Heart right ventricle (tissue), 16 donors: ENCODE data around the gene PHLDB2. TPM values are rescaled to one million over a fixed set of nuclear protein-coding genes. Genes with fewer than 3 reads are reported as not detected.

Experiments
- ATAC-seq, 8 donors: fragments of 200-7000 bp; cut with Tn5 transposase; one replicate each; pipeline ENCODE4 v1.9.1; 2020; ENCODE audit warnings: mild to moderate bottlenecking in 8 of 8, moderate library complexity in 8 of 8, moderate number of reproducible peaks in 1 of 8
- DNase-seq, 2 donors: peaks; one replicate each; pipeline ENCODE4 v3.0.0-alpha.2; 2020
- H3K27ac ChIP-seq, 10 donors: fragments of 200-600 bp; sonication (generic) in 2 of 10; one replicate each; pipeline versions ENCODE4 v1.5.0 to v1.8.0; 2020 to 2022; ENCODE audit warnings: mild to moderate bottlenecking in 3 of 10
- H3K27me3 ChIP-seq, 7 donors: fragments of 200-600 bp; one replicate each; pipeline ENCODE4 v1.8.0; 2021 to 2022; ENCODE audit warnings: mild to moderate bottlenecking in 2 of 7
- H3K36me3 ChIP-seq, 9 donors: fragments of 200-600 bp; sonication (generic) in 1 of 9; one replicate each; pipeline versions ENCODE4 v1.5.0 to v1.8.0; 2020 to 2022; ENCODE audit warnings: mild to moderate bottlenecking in 2 of 9
- H3K4me1 ChIP-seq, 9 donors: fragments of 200-600 bp; sonication (generic) in 1 of 9; one replicate each; pipeline versions ENCODE4 v1.5.0 to v1.8.0; 2020 to 2022; ENCODE audit warnings: mild to moderate bottlenecking in 4 of 9
- H3K4me3 ChIP-seq, 10 donors: fragments of 200-600 bp; sonication (generic) in 2 of 10; one replicate each; pipeline versions ENCODE4 v1.5.0 to v1.8.0; 2020 to 2022; ENCODE audit warnings: mild to moderate bottlenecking in 7 of 10, moderate library complexity in 2 of 10
- H3K9me3 ChIP-seq, 11 donors: fragments of 200-600 bp in 10 of 11; sonication (generic) in 2 of 11; one replicate each; pipeline versions ENCODE4 v1.5.0 to v1.8.0; 2013 to 2022; ENCODE audit warnings: mild to moderate bottlenecking in 2 of 11, control low read depth in 1 of 11, moderate library complexity in 1 of 11
- CTCF ChIP-seq, 9 donors: fragments of 200-600 bp; sonication (generic) in 2 of 9; IDR thresholded peaks; one replicate each; pipeline versions ENCODE4 v1.5.0 to v1.8.0; 2021 to 2022; ENCODE audit warnings: antibody characterized with exemption in 9 of 9, mild to moderate bottlenecking in 5 of 9, moderate library complexity in 1 of 9
- WGBS, 2 donors: extraction: QIAGEN DNeasy Blood & Tissue Kit; methylation state at CpG; one replicate each; pipeline ENCODE4 v1.1.7; 2013; ENCODE audit warnings: inconsistent platforms in 1 of 2; 5-methylcytosine and 5-hydroxymethylcytosine counted together
- intact Hi-C, 10 donors: fragments of 100-400 bp; cut with DNase I; formaldehyde crosslinking; loops; one replicate each; pipeline versions ENCODE4 v1.11.1 to v1.14.2; 2022
- polyA plus RNA-seq, 2 donors: library from polyadenylated mRNA; stranded (reverse); fragments of 200-250 nt; gene quantifications; one replicate each; pipeline ENCODE4 v1.2.3, GENCODE V29; 2013
- total RNA-seq, 10 donors: library from RNA; stranded (reverse); fragmentation: NEBNext Ultra II Directional in 3 of 10; extraction: Animal tissue kit (Norgen Biotek cat#: 25700) in 3 of 10; gene quantifications; one replicate each; pipeline versions ENCODE4 v1.2.1 to v1.2.4, GENCODE V29; 2021 to 2023
- donor health status: Arrhythmogenic right ventricular cardiomyopathy.
- donor health status: ischemic (EF 13 %, LVEDD 7.1; RV severe dilation, severe dysfunction).
- donor health status: healthy with polysubstance abuse.
- donor health status: DM: no; HTN: yes; CAD: no.
- donor health status: DM: no; HTN: no; CAD: no.
- donor health status: ischemic (EF 25% LVEDD 6.9; RV normal size, moderate dysfunction).
- donor health status: ischemic (EF 25% LVEDD 5.7; RV mildly dilated, moderate dysfunction).
- donor health status: healthy.
- donor health status: DM: yes; HTN: yes; CAD: no.
- donor health status: Ischemic cardiomyopathy.
- donor health status: ischemic (EF 35%, LVEDD 5.7; RV mildly dilated, moderate dysfunction).
- donor health status: nonischemic (EF 11% LVEDD 7.7; RV severe dilation, severe dysfunction).
- donor health status: DM: yes; HTN: yes; CAD: no.
- donor health status: PGD.
- donor health status: ischemic (EF 29% LVEDD 5.4; RV normal size, mild dysfunction).
- donor health status: nonischemic (EF 23%, LVEDD 6.1; RV moderate dilation, normal function).

The PHLDB2 gene
- total and polyA plus RNA-seq, 12 donors, result 33.4 to 293 (median 174) TPM

- TF ChIP-seq CTCF (IDR thresholded peaks at IDR 0.05), result no peak
- intact Hi-C loops, result loop anchor here in 1 of 10 donors (5.0 kb wide), 1 partner anchor 36 kb away; no protein-coding TSS in a partner anchor
- H3K4me1 ChIP-seq, result peaks cover 0 to 33% (median 20%) of the 10 kb centered on the region in 9 donors
- H3K27me3 ChIP-seq, result no peaks in the 10 kb centered on the region
- no peaks in the 10 kb centered on the region for H3K9me3 ChIP-seq
- no peak for DNase-seq
- ATAC-seq, result no peak
- 75 to 80% methylated on average over 2 of the region's 2 CpGs for WGBS, 2 donors
- H3K27ac ChIP-seq, result no peak overlapping the region
- no peak overlapping the region for H3K4me3 ChIP-seq
- H3K36me3 ChIP-seq, result peaks cover 0 to 45% (median 11%) of the 10 kb centered on the region in 9 donors
Observed at GRCh38 chr3:111976254-111976653, 117.2 kb downstream of the PHLDB2 start.

GRCh38 chr3:111978583-111979433, 119.7 kb downstream of the PHLDB2 start, which contains the start of gene ABHD10:
ABHD10 (plus strand) TSS chr3:111979026; CDS start chr3:111979062, 36 bp downstream.
- DNase-seq, result peak; percentile 97 to 99
- Histone ChIP-seq H3K27me3 (no peaks in the 10 kb centered on the region), H3K4me3 (peak within 1 kb of the TSS; percentile 56 to 95 (median 81)), H3K4me1 (peaks cover 0 to 47% (median 27%) of the 10 kb centered on the region in 9 donors), H3K9me3 (no peaks in the 10 kb centered on the region), H3K36me3 (peaks cover 0 to 37% (median 12%) of the 10 kb centered on the region in 9 donors), H3K27ac (peak within 1 kb of the TSS; percentile 32 to 92 (median 86))
- peak; percentile 97 to 99 (median 98) for ATAC-seq
- WGBS, 2 donors, result 1% methylated on average over 61 of the region's 61 CpGs
- intact Hi-C loops, result loop anchor here in 1 of 10 donors (5.0 kb wide), 1 partner anchor 33 kb away; no protein-coding TSS in a partner anchor
- TF ChIP-seq CTCF (IDR thresholded peaks at IDR 0.05), result no peak

- peak overlapping the region; percentile 56 to 95 (median 81) for H3K4me3 ChIP-seq
- no peak for DNase-seq
- H3K27ac ChIP-seq, result peak overlapping the region in 9 of 10 donors; percentile 77 to 92 (median 86)
- H3K36me3 ChIP-seq, result peaks cover 0 to 35% (median 8%) of the 10 kb centered on the region in 9 donors
- no peaks in the 10 kb centered on the region for H3K9me3 ChIP-seq
- intact Hi-C loops, result loop anchor here in 2 of 10 donors (5.0 to 10.0 kb wide), 2 partner anchors 33 to 65 kb away; no protein-coding TSS in a partner anchor
- 19 to 22% methylated on average over 5 of the region's 5 CpGs for WGBS, 2 donors
- ATAC-seq, result peak in 6 of 8 donors; percentile 4 to 27 (median 12)
- H3K27me3 ChIP-seq, result no peaks in the 10 kb centered on the region
- TF ChIP-seq CTCF (IDR thresholded peaks at IDR 0.05), result no peak
- H3K4me1 ChIP-seq, result peaks cover 0 to 47% (median 27%) of the 10 kb centered on the region in 9 donors
Observed at GRCh38 chr3:111979434-111980038, 120.5 kb downstream of the PHLDB2 start.
